ENCODE data around the gene FGGY.
A peak's percentile ranks its signal among the peaks of the same experiment; 100 is the strongest.
"Not testable (repeated sequence)": the region's sequence is repeated elsewhere in the genome, so short reads cannot be mapped to it uniquely, and the experiment has no call there.

The FGGY gene

DNA sequence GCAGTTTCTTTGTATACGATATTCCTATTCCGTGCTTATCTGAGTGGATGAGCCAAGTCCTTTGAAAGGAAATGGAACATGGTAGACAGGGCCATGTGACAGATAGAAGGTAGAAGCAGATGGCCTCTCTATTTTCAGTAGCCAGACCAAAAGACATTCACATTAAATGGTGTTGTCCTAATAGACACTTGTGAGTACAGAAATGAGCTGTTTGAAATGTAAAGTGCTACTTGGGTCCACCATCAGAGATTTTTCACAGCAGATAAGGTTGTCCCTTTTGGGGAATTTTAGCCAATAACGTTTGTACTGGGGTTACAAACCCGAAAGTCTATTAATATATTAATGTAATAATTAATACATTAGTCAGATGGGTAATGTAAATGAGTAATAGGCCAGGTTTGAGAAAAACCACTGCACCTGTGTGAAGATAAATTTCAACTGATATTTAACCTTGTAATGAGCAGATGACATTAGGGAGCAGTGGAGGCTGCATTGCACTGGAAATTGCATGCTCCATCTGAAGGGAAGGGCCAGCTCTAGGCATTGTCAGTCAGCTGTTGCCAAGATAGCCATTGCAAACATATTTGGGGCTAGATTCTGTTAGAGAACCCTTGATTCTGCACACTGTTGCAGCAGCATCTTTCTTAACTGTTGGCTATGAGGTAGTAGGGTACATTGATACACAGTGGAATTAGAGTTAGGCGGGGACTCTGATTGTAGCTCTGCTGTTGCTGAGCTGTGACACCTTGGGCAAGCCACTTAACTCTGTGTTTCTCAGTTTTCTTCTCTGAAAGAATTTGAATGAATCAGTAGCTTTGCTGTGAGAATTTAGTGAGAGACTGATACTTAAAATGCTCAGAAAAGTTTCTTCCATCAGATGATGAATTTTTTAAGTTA is 43.8 kb downstream of the FGGY start:
- Histone ChIP-seq H3K27ac (no peak overlapping the region), H3K4me3 (no peak overlapping the region)

GRCh38 chr1:59342801-59343575 is 46.1 kb downstream of the FGGY start:
- Histone ChIP-seq H3K27ac (no peak overlapping the region), H3K4me3 (no peak overlapping the region)

GRCh38 chr1:59343576-59343840 is 46.6 kb downstream of the FGGY start:
- H3K27ac ChIP-seq = no peak overlapping the region
- H3K4me3 ChIP-seq = no peak overlapping the region

DNA sequence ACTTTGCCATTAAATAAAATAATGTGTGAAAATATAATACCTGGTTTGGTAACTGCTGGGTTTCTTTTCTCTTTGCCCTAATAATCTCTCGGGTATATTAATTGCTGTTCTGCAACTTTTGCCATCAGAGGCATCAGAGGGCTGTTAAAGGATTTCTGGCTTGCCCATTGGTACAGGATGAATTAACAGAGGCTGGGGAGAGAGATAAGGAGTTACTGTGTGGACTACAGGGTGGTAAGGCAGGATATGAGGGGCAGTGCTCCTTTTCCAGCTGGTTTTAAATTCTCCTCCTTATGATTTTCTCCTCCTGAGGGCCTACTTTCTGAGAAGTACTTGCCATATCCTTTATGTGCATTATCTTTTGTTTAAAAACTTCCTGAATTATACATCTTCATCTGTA is 48.3 kb downstream of the FGGY start:
- no peak overlapping the region for H3K27ac ChIP-seq

DNA sequence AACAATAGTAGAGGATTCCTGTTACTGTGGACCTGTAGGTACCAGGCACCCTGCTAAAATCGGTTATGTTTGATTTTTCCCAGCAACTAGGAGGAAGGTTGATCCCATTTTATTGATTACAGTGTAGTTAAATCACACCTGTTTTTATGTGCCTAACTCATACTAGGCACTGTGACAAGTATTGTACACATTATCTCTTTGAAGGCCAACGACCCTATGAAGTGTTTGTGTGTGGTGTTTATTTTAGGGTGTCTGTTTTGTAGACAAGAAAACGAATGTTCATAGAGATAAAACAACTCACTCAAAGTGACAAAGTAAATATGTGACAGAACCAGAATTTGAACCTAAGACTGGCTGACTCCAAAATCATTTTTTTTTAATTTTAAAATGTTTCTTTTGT is 49.5 kb downstream of the FGGY start:
- H3K27ac ChIP-seq = no peak overlapping the region
- no peak overlapping the region for H3K4me3 ChIP-seq

More for the DNA sequence above, 48.3 kb downstream of the FGGY start:
- H3K4me3 ChIP-seq = no peak overlapping the region

DNA sequence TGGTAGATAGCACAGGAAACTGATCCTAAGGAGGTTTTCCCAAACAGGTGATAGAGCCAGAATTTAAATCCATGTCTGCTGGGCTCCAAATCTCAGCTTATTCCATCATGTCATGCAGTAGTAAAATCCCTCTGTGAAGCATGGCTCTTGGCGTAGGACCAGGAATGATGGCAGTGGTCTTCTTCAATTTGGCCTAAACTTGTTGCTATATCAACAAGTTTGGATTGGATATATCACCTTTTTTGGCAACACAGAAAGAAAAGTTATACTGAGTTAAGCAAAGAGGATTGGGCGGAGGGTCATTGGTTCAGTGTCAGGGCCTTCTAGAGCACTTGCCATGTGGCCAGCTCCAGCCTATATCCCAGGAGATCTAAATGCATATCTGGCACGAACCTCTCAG is 52.2 kb downstream of the FGGY start:
- Histone ChIP-seq H3K4me3 (no peak overlapping the region), H3K27ac (no peak overlapping the region)

DNA sequence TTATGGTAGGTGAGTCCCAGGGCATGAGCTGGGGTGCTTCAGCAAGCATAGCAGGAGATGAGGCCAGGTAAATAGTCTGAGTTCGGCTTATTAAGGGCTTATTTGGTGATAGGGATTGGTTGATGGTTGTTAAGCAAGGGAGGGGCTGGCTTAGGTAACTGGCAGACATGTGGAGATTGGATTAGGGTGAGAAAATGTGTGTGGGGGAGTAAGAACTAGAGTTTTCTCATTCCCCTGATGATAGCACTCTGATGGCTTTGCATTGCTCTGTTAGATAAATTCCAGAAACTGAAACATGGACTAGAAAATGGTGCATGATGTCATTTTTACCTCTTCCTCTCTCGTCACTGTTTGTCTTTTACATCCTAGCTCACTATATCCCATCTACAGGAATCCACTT is 53.6 kb downstream of the FGGY start:
- no peak overlapping the region for H3K4me3 ChIP-seq
- H3K27ac ChIP-seq = no peak overlapping the region

GRCh38 chr1:59352065-59352464 is 55.2 kb downstream of the FGGY start:
- Histone ChIP-seq H3K27ac (peak overlapping the region in 2 of 21 experiments; percentile 7 to 45), H3K4me3 (no peak overlapping the region)

DNA sequence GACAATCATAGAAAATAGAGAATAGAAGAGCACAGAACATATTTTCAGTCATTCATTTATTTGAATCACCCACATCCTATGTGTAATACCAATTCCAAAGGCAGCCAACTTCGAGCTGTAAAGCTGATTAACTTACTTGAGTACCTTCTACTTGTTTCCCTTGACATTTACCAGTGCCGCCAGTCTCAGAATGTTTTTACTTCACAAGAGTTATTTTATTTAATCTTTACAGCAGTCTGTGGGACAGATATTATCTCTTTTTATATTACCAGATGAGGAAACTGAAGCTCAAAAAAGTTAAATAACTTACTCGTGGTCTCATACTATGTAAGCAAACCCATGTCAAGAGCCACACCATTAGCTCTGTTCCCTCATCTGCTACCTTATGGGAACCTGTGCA is 56.6 kb downstream of the FGGY start:
- no peak overlapping the region for H3K4me3 ChIP-seq
- no peak overlapping the region for H3K27ac ChIP-seq

DNA sequence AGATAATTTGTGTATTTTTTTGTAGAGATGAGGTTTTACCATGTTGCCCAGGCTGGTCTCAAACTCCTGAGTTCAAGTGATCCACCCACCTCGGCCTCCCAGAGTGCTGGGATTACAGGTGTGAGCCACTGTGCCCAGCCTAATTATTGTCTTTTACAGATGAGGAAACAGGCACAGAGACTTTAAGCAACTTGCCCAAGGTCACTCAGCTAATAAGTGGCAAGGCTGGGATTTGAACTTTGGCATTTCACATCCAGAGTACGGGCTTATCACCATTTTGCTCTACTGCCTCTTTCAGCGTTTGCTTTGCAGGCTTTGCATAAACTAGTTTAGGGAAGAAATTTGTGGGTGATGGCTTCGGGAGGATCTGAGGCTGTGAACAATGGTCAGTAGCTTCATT is 57.3 kb downstream of the FGGY start:
- not testable (repeated sequence) for H3K4me3 ChIP-seq
- peak overlapping the region in 2 of 21 experiments; percentile 25 to 36 for H3K27ac ChIP-seq

DNA sequence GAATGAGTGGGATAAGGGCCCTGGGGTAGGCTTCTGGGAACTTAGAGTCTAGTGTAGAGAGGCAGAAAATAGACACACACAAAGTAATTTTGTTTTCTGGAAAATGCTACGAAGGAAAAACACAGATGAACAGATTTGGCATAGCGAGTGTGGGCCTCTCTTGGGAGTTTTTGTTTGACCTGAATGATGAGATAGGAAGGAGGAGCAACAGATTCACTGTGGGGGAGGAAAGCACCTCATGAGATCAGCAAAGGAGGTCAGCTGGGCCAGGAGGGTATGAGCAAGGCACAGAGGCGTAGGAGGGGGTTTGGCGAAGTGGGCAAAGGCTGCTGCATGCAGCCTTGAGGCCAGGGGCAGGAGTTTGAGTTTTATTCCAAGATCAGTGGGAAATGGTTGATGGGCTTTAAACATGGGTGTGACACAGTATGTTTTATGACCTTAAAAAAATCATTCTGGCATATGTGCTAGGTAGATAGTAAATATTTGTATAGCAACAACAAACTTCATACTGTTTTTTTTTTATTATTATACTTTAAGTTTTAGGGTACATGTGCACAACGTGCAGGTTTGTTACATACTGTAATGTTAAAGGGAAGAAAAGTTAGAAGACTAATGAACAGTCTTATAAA is 57.9 kb downstream of the FGGY start:
- peak overlapping the region in 4 of 21 experiments; percentile 5 to 36 (median 20) for H3K27ac ChIP-seq
- no peak overlapping the region for H3K4me3 ChIP-seq

DNA sequence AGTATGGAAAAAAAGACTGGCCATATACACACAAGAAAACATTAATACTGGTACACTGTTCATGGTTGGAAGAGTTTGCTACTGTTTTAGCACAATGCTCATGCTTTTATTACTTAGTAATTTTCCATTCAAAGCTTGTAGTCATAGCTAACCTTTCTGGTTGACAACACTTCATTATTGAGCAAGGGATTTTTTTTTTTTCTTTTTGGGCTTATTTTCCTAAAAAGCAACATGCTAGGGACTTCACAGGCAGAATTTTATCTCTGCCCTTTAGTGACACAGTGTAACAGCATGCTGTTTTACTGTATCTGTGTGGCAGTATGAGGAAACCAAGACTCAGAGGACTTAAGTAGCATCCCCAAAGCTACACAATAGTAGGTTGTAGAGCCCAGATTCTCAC is 58.5 kb downstream of the FGGY start:
- peak overlapping the region in 1 of 21 experiments; percentile 35 for H3K27ac ChIP-seq
- no peak overlapping the region for H3K4me3 ChIP-seq

DNA sequence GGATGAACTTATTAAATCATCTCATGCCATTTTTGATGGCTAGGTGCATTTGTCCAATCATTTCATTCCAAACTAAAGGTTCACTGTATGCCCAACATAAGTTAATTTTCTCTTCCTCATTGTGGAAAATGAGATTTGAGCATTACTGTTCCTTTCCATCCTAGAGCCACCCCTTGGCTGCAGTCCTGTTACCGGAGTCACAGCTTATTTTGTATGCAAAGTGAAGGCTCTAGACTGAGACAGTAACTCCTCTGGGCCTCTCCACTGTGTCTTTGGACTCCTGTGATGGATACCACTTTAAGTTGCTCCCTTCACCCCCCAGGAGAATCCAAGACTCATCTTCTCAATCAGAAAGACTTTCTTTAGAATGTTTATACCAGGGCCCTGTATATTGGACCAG is 59.7 kb downstream of the FGGY start:
- Histone ChIP-seq H3K27ac (no peak overlapping the region), H3K4me3 (no peak overlapping the region)

GRCh38 chr1:59357645-59358320 is 60.9 kb downstream of the FGGY start:
- Histone ChIP-seq H3K27ac (no peak overlapping the region), H3K4me3 (no peak overlapping the region)

- Histone ChIP-seq H3K4me3 (no peak overlapping the region), H3K27ac (no peak overlapping the region)
These were observed 62.4 kb downstream of the FGGY start for GRCh38 chr1:59359325-59359724.

DNA sequence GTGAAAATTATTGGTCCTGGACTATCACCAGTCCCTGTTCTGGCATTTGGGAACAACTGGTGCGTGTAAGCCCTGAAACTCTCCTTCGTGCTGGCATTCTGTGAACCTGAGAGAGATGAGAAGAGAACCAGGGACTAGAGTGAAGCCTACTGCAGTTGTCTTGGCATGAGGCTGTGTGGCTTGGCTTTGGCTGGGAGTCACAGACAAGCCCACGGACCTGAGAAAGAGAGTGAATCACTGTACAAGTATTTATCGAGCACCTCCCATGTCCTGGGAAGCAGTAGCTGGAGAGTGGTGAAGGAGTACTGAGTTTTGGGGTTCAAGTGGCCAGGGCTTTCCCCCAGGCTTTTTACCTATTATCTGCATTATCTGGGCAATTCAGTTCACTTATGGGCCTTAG is 63.3 kb downstream of the FGGY start:
- Histone ChIP-seq H3K4me3 (no peak overlapping the region), H3K27ac (peak overlapping the region in 1 of 21 experiments; percentile 17)

- Histone ChIP-seq H3K27ac (peak overlapping the region in 1 of 21 experiments; percentile 17), H3K4me3 (no peak overlapping the region)
These were observed 63.8 kb downstream of the FGGY start for GRCh38 chr1:59360729-59361128.

DNA sequence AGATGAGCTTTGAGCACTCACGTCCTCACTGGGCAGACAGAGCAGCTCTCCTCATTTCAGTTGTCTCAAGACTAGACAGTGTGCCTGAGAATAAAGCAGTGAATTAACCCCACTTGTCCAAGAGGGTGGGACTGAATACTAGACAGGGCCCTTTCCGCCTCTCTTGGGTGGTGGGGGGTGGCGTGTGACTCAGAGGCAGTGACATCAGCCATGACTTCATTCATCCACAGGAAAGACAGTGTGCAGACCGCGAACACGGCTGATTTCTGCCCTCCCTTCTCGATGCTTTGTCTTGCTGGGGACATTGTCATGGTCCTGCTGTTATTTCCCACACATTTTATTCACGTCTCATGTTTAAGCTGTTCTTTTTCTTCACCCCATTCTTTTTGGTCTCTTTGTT is 64.9 kb downstream of the FGGY start:
- Histone ChIP-seq H3K27ac (no peak overlapping the region), H3K4me3 (no peak overlapping the region)

GRCh38 chr1:59364037-59364436 is 67.1 kb downstream of the FGGY start:
- no peak overlapping the region for H3K27ac ChIP-seq
- no peak overlapping the region for H3K4me3 ChIP-seq

DNA sequence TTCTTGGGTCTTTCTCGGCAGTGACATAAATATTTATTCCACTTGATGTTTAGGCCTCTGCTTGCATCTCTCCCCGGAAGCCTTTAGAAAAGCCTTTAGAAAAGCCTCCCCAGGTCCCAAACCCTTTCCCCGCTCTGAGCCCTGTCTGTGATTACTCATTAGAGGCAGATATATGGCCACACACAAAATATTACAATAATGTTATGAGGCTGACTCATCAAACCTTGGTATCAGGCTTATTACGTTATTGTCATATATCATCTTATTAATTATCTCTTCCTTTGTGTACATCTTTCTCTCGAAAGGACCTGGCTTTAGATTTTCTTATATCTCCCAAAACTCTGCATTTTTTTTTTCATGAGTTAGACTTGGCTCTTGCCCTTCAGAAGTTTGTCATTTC is 69.5 kb downstream of the FGGY start:
- no peak overlapping the region for H3K4me3 ChIP-seq
- H3K27ac ChIP-seq = peak overlapping the region in 2 of 21 experiments; percentile 35 to 38
